HG03103 (cell line): ENCODE results near the gene ARGLU1.
A peak's percentile ranks its signal among the peaks of the same experiment; 100 is the strongest.

Experiments
- ATAC-seq: cut with Tn5 transposase; IDR thresholded peaks from one replicate; pipeline ENCODE4 v1.9.1; 2021; ENCODE audit warnings: low read depth; ENCODE audit not compliant: unreplicated experiment

The ARGLU1 gene

GRCh38 chr13:106550570-106551135 is 17.3 kb downstream of the ARGLU1 start:
- no peak for ATAC-seq

DNA sequence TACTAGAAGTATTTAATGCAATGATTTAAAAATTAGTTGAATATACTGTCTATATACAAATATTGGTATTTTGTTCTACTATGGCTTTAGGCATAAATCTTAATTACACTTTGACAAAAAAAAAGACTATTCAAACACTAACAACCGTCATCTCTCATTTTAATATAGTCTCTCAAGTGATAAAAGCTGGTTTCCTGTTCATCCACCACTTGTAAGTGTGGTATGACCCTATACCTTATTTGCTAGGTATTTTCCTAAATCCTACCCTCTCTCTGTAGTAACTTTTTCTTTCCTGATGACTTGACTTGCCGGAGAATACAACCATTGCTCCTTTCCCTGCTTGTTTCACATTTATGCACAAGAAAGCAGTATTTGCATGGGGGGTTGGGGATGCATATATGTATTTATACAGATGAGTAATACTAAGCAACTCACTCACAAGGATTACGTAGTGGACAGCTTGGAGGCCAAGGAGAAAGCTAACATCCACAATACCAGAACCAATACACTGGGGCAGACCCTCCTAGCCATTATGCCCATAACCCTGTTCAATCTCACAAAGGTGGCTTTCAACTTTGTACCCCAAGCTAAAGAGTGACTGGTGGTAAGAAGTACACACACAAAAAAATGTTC is 19.8 kb downstream of the ARGLU1 start:
- ATAC-seq = no peak

DNA sequence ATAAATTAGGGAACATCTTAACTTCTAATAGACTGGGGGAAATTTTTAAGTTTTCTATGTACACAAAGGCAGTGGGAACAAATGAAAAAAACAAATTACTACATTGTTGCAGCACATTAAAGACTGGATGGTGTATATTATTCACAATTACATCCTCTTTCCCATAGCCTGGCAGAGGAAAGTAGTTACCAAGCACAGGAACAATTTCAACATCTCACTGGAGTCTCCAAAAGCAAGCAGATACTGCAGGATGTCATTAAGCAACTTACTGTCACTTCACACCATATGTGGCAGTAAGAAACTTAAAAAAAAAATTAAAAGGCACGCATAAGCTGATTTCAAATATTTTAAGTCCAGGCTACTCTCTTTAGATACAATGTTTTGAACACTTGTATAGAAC is 26.1 kb downstream of the ARGLU1 start:
- no peak for ATAC-seq

- no peak for ATAC-seq
These were observed 27.3 kb downstream of the ARGLU1 start for GRCh38 chr13:106540613-106541012.

GRCh38 chr13:106537521-106537920 is 30.4 kb downstream of the ARGLU1 start:
- no peak for ATAC-seq

- ATAC-seq = peak; percentile 31
These were observed 31.5 kb downstream of the ARGLU1 start for GRCh38 chr13:106536244-106537034.

- peak; percentile 92 for ATAC-seq
These were observed 32.2 kb downstream of the ARGLU1 start, which contains the start of gene EFNB2 for GRCh38 chr13:106535552-106536243. Gene EFNB2, minus strand, starts transcription at chr13:106535662. Its CDS starts 698 bp downstream, at chr13:106534964.

DNA sequence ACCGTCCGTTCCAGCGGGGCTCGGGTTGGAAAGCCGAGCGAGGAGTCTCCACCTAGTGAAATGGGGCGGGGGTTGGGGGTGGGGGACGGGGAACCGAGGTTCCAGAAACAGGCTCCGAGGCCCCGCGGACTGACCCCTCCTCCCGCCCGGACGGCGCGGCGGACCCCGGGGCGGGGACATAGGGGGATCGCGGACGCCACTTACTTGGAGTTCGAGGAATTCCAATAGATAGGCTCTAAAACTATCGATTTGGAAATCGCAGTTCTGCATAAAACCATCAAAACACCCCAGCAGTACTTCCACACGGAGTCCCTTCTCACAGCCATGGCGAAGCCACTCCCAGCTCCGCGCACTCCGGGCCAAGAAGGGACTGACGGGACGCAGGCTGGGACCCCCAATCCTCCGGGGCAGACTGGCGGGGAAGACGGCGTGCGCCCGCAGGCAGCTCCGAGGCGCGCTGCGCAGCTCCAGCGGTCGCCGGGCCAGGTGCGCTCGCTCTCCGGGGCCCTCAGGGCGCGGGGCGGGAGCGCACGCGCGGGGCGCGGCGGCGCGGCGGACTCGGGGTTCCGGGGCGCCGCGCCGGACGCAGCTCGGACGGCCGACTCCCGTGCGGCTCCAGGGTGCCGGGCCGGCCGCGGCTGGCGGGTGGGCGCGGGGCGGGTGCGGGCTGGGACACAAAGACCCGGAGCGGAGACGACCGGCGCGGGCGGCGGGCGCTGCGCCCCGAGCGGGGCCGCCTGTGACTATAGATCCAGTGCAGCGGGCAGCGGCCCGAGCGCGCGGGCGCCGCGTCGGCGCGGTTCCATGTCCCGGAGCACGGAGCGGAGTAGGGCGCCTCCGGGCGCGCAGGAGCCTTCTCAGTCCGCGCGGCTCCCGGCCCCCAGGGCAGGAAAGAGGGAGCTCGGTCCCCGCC is 33.0 kb downstream of the ARGLU1 start:
- peak; percentile 23 for ATAC-seq

DNA sequence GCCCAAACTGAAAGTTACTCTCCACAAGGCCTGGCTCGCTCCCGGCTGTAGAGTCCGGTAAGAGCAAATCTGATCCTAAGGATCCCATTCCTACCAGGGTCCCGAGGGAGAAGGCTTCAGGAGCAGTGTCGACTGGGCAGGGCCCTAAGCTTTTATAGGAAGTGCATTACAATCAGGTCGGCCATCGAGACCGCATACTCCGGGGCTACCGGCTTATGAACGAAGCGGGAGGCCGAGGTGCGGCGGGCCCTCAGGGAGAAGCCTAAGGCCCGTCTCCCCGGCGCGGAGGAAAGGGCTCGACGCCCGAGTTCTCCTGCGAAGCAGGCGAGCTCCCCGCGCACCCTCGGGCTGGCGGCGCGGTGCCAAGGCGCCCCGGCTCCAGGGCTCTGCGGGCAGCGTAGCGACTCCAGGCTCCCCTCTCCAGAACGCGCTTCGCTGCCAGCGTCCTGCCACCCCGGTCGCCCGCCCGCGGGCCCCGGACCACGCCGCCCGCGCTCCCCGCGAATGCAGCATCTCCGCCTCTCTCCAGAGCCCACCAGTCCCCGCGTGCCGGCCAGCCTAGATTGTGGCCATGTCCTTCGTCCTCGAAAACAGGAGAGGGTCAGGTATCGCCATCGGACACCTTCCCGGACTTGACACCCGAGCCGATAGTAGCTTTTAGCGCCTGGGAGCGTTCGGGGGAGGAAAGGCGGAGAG is 33.8 kb downstream of the ARGLU1 start:
- no peak for ATAC-seq

- ATAC-seq = no peak
These were observed 34.6 kb downstream of the ARGLU1 start for GRCh38 chr13:106533101-106533942.

DNA sequence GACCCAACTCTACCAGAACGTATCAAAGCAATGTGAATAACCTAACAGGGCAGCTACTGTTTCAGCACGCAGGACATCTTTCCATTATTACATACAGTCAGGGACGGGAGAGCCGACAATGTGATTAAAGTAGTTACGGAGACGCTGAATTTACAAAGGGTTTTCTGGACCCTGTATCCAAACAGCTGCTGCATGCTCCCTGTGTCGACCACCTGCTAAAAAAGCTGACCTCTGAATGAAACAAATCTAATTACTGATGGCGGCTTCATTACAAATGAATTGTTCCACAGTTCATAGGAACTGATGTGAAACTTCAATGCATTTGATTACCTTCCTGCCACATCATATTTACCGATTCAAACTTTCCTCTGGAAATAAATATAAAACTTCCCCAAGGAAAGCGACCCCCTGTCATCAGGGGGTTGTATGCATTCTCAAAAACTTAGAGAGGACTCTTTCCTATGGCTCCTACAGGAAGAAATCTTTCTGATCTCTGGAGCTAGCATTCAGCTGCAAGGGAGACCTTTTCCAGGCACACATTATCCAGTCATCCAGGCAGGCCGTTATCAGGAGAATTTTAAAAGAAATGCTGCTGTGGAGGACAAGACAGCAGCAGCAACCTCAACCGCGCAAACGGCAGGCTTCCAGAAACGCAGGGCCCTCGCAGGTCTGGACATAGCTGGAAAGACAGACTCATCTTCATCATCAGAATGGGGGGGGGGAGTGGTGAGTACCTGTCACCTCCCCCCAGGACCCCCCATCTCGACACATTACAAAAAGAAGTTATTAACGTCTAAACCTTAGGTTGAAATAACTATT is 35.6 kb downstream of the ARGLU1 start:
- ATAC-seq = no peak

DNA sequence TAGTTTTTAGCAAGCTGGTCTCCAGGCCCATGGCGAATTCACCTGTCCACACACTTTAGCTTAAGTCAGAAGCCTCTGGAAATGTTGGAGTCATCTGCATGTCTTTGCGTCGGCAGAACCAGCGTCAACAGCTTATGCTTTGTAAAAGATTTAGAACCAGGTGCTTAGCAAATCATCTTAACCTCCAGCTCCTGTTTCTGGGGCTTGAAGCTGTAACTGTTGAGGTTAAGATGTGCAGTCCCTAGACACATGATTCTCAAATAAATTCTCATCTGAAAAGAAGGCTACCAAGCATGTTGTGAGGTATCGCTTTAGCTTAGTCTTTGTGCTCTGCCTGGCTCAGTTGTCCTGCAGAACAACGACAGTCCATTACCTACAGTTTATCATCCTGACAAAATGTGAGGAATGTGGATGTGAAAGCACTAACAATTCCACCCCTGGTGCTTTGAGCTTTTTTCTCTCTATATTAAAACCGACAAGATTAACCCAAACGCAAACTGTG is 36.9 kb downstream of the ARGLU1 start:
- no peak for ATAC-seq

GRCh38 chr13:106530171-106530851 is 37.6 kb downstream of the ARGLU1 start:
- no peak for ATAC-seq

DNA sequence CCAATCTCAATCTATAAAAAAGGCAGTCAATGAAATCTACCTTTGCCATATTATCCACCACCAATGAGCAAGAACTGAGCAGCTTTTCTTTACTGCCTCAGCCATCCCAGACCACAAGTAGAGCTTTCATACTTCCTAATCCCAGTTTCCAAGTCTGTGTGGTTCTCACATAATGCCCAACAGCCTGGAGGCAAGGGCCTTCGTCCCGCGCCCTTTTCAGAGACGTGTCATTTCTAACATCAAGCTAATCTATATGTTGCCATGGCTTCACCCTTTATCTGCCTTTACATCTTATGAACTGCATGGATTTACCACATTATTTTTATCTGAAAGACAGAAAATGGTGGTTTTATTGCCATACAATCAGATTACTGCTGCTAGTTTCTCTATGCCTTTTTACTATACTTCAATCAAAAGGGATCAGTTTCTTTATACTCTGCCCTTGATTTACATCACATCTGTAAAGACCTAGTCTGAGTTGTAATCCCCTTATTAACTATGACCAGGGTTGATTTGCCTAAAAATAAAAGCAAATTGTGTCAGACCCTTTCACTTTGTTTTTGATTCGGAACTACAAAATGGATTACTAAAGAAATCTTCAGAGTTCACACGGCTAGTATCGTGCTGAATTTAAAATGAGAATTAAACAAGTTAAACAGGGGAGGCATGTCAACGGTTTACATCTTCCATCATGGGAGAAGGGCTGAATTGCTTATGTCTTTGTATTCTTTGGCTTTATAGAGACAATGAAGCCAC is 38.3 kb downstream of the ARGLU1 start:
- ATAC-seq = no peak

DNA sequence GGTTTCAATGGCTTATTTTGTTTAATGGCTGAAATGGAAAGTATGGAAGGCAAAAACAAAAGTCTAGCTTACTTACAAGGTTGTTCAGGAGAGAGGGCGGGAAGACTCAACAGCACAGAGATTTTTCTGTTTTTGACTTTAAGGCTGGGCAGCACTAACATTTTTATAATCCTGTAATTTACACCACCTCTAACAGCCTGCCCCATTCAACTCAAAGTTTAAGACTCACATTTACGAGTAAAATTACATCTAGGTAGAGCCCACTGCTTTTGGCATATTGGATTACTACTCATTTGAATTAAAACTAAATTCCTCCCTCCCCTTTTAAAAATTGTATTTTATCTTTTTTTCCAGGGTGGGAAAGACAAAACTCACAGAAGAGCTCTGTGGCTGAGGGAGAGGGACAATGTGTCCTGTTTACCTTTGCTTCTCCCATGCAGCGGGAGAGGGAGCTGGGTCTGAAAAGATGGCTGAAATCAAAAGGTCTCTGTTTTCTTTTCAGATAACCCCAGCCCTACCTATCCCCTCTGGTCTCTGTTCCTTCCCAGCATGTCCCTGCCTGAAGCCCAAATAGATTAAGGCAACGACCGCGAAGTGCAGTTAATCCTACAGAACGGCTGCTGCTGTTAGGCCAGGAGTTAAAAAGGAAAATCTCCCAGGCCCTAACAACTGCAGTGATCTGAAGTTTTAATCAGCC is 39.1 kb downstream of the ARGLU1 start:
- ATAC-seq = no peak

- no peak for ATAC-seq
These were observed 40.1 kb downstream of the ARGLU1 start for GRCh38 chr13:106527826-106528225.
